Gastrocnemius medialis (tissue), 4 donors: ENCODE results near the gene AKAIN1.

Experiments used
- CTCF ChIP-seq, 5 experiments: fragments of 450-650 bp in 3 of 5; fragments of 200-600 bp in 2 of 5; sonication (generic) in 2 of 5; IDR thresholded peaks in 4 of 5; conservative IDR thresholded peaks in 1 of 5; 1 replicate in 4 of 5; 2 replicates in 1 of 5; pipeline ENCODE4 v1.5.1; 2016 to 2019; ENCODE audit warnings: antibody characterized with exemption in 5 of 5, mild to moderate bottlenecking in 3 of 5, moderate library complexity in 3 of 5
- POLR2A ChIP-seq, 2 donors: fragments of 450-650 bp; IDR thresholded peaks; one replicate each; pipeline ENCODE4 v1.6.1; 2017; ENCODE audit warnings: antibody characterized with exemption in 2 of 2, mild to moderate bottlenecking in 2 of 2, moderate library complexity in 2 of 2

- TF ChIP-seq POLR2A (IDR thresholded peaks at IDR 0.05) (no peak), CTCF (IDR thresholded peaks at IDR 0.05 in 4 of 5, conservative IDR thresholded peaks at IDR 0.05 in 1 of 5) (no peak)
These were observed 93.8 kb downstream of the AKAIN1 start for GRCh38 chr18:5103286-5103685.
